Measurements from ENCODE around the gene TFR2.

Gene TFR2

GRCh38 chr7:100573691-100574361, 67.5 kb downstream of the TFR2 start, which contains the start of gene SAP25:
Gene SAP25, minus strand, starts transcription at chr7:100573900. Its CDS starts 158 bp downstream, at chr7:100573742.
- DNase-seq (ENCODE audit: low read depth in 2 of 3, low spot score in 2 of 3) = no peak

- DNase-seq (ENCODE audit: low read depth in 2 of 3, low spot score in 2 of 3) = no peak
Measured at GRCh38 chr7:100572949-100573675, 68.2 kb downstream of the TFR2 start.

GRCh38 chr7:100572281-100572948, 68.9 kb downstream of the TFR2 start:
- DNase-seq (ENCODE audit: low read depth in 2 of 3, low spot score in 2 of 3) = no peak

GRCh38 chr7:100571829-100572116, 69.6 kb downstream of the TFR2 start:
- DNase-seq (ENCODE audit: low read depth in 2 of 3, low spot score in 2 of 3) = no peak

GRCh38 chr7:100570954-100571828, 70.2 kb downstream of the TFR2 start:
- DNase-seq (ENCODE audit: low read depth in 2 of 3, low spot score in 2 of 3) = no peak
